GM23248 (cell line): ENCODE data around the gene DIP2C. TPM values are rescaled to one million over a fixed set of nuclear protein-coding genes. Genes with fewer than 3 reads are reported as not detected.

Source experiments
- DNase-seq: peaks from one replicate; pipeline ENCODE4 v3.0.0-alpha.2; 2015
- H2AFZ ChIP-seq: fragments of 200-600 bp; sonication (generic); 2 replicates; pipeline ENCODE4 v1.6.1; 2016; ENCODE audit warnings: antibody characterized with exemption
- H3F3A ChIP-seq: fragments of 200-600 bp; sonication (generic); 2 replicates; pipeline ENCODE4 v1.6.1; 2016; ENCODE audit warnings: mild to moderate bottlenecking, antibody characterized with exemption, mixed run types; ENCODE audit not compliant: insufficient read depth
- H3K27ac ChIP-seq: fragments of 200-600 bp; sonication (generic); 2 replicates; pipeline ENCODE4 v1.5.1; 2016; ENCODE audit warnings: mild to moderate bottlenecking
- H3K27me3 ChIP-seq: fragments of 200-600 bp; sonication (generic); replicated peaks from 2 replicates; pipeline ENCODE4 v1.6.1; 2016; ENCODE audit warnings: mild to moderate bottlenecking; ENCODE audit not compliant: insufficient read depth
- H3K36me3 ChIP-seq: fragments of 200-600 bp; sonication (generic); 2 replicates; pipeline ENCODE4 v1.6.1; 2016; ENCODE audit warnings: low read depth, mild to moderate bottlenecking
- H3K4me1 ChIP-seq: fragments of 200-600 bp; sonication (generic); 2 replicates; pipeline ENCODE4 v1.6.1; 2016; ENCODE audit warnings: mild to moderate bottlenecking; ENCODE audit not compliant: insufficient read depth
- H3K4me2 ChIP-seq: fragments of 200-600 bp; sonication (generic); one replicate; pipeline ENCODE4 v1.6.1; 2016; ENCODE audit warnings: mild to moderate bottlenecking; ENCODE audit not compliant: unreplicated experiment
- H3K4me3 ChIP-seq: fragments of 200-600 bp; sonication (generic); 2 replicates; pipeline ENCODE4 v1.5.1; 2016; ENCODE audit warnings: mild to moderate bottlenecking
- H3K79me2 ChIP-seq: fragments of 200-600 bp; sonication (generic); 2 replicates; pipeline ENCODE4 v1.6.1; 2016; ENCODE audit warnings: mild to moderate bottlenecking; ENCODE audit not compliant: insufficient read depth
- H3K9ac ChIP-seq: fragments of 200-600 bp; sonication (generic); 2 replicates; pipeline ENCODE4 v1.6.1; 2016; ENCODE audit warnings: mild to moderate bottlenecking
- H3K9me2 ChIP-seq: fragments of 200-600 bp; sonication (generic); 2 replicates; pipeline ENCODE4 v1.6.1; 2016; ENCODE audit warnings: mixed run types, mild to moderate bottlenecking, moderate library complexity; ENCODE audit not compliant: insufficient read depth
- H3K9me3 ChIP-seq: fragments of 200-600 bp; sonication (generic); one replicate; pipeline ENCODE4 v1.6.1; 2017; ENCODE audit warnings: low read depth
- H4K20me1 ChIP-seq: fragments of 200-600 bp; sonication (generic); 2 replicates; pipeline ENCODE4 v1.6.0; 2016; ENCODE audit not compliant: insufficient read depth
- EZH2 ChIP-seq: fragments of 200-600 bp; sonication (generic); IDR thresholded peaks from 2 replicates; pipeline ENCODE4 v1.6.1; 2018; ENCODE audit warnings: antibody characterized with exemption, mild to moderate bottlenecking; ENCODE audit not compliant: insufficient read depth, poor library complexity, severe bottlenecking
- EZH2phosphoT487 ChIP-seq: fragments of 200-600 bp; sonication (generic); IDR thresholded peaks from 2 replicates; pipeline ENCODE4 v1.6.1; 2018; ENCODE audit warnings: antibody characterized with exemption, moderate library complexity, mild to moderate bottlenecking, low read depth; ENCODE audit not compliant: insufficient read depth
- WGBS, 2 experiments: methylation state at CpG; one replicate each; pipeline ENCODE4 v1.1.6; 2015 to 2017; ENCODE audit warnings: low lambda C conversion rate in 2 of 2, low coverage in 1 of 2; ENCODE audit errors: missing lambda C conversion rate in 2 of 2; 5-methylcytosine and 5-hydroxymethylcytosine counted together
- in situ Hi-C: fragments of 300-500 bp; cut with MboI; formaldehyde crosslinking; loops from 2 replicates; pipeline ENCODE4 v1.15.0; 2020
- polyA plus RNA-seq: library from polyadenylated mRNA; unstranded; fragments of >200 nt; fragmentation: Nextera tagmentation; extraction: Ambion mirVana; gene quantifications from 2 replicates; pipeline ENCODE4 v1.2.1, GENCODE V29; 2016
- total RNA-seq: library from RNA; depleted of rRNA; stranded (reverse); fragments of >200 nt; shearing (Covaris generic); gene quantifications from 2 replicates; pipeline ENCODE4 v1.2.3, GENCODE V29; 2014

DIP2C gene
- total and polyA plus RNA-seq, 2 experiments from 2014 or later = 12.0 to 13.1 TPM

GRCh38 chr10:663831-664251 lies 25.6 kb downstream of the DIP2C start:
- DNase-seq = no peak
- WGBS, 2 experiments = 60 to 61% methylated on average over 13 of the region's 13 CpGs
- H3K79me2 ChIP-seq = peaks cover 100% of the 10 kb centered on the region
- H3K27ac ChIP-seq = no peak overlapping the region
- peaks cover 5% of the 10 kb centered on the region; the same call in 1 of the 2 replicates for H3K9me2 ChIP-seq
- no peaks in the 10 kb centered on the region for H3K27me3 ChIP-seq
- no peaks in the 10 kb centered on the region for H3K36me3 ChIP-seq
- no peak overlapping the region for H2AFZ ChIP-seq
- in situ Hi-C loops = no loop called here
- H3K9ac ChIP-seq = no peak overlapping the region
- H3K4me2 ChIP-seq = no peak overlapping the region
- peaks cover 17% of the 10 kb centered on the region for H3K4me1 ChIP-seq
- no peak overlapping the region for H3K4me3 ChIP-seq
- H4K20me1 ChIP-seq = peaks cover 16% of the 10 kb centered on the region
- no peaks in the 10 kb centered on the region for H3K9me3 ChIP-seq
- peaks cover 28% of the 10 kb centered on the region for H3F3A ChIP-seq
- TF ChIP-seq EZH2 (no peak), EZH2phosphoT487 (no peak)

GRCh38 chr10:663466-663751 lies 26.1 kb downstream of the DIP2C start:
- WGBS, 2 experiments = 86 to 87% methylated on average over 9 of the region's 9 CpGs
- TF ChIP-seq EZH2phosphoT487 = no peak
- TF ChIP-seq EZH2 = no peak
- in situ Hi-C loops = no loop called here

GRCh38 chr10:662686-663465 lies 26.6 kb downstream of the DIP2C start:
- Histone ChIP-seq H3K27ac (no peak overlapping the region), H3K4me2 (no peak overlapping the region), H3K4me1 (peaks cover 17% of the 10 kb centered on the region), H3K9me2 (peaks cover 2% of the 10 kb centered on the region; the same call in 1 of the 2 replicates), H3K9me3 (no peaks in the 10 kb centered on the region), H3K36me3 (no peaks in the 10 kb centered on the region), H4K20me1 (peaks cover 11% of the 10 kb centered on the region), H3K27me3 (no peaks in the 10 kb centered on the region), H3K9ac (no peak overlapping the region), H3F3A (peaks cover 22% of the 10 kb centered on the region), H3K79me2 (peaks cover 99% of the 10 kb centered on the region), H2AFZ (no peak overlapping the region), H3K4me3 (no peak overlapping the region)
- in situ Hi-C loops = no loop called here
- TF ChIP-seq EZH2phosphoT487 = no peak
- TF ChIP-seq EZH2 = no peak
- 54 to 59% methylated on average over 11 of the region's 11 CpGs for WGBS, 2 experiments
- no peak for DNase-seq

More at GRCh38 chr10:663466-663751, 26.1 kb downstream of the DIP2C start:
- H3K9me3 ChIP-seq = no peaks in the 10 kb centered on the region
- no peaks in the 10 kb centered on the region for H3K36me3 ChIP-seq
- no peak overlapping the region for H3K4me3 ChIP-seq
- no peak overlapping the region for H3K27ac ChIP-seq
- DNase-seq = no peak
- H4K20me1 ChIP-seq = peaks cover 16% of the 10 kb centered on the region
- H3K4me2 ChIP-seq = no peak overlapping the region
- no peaks in the 10 kb centered on the region for H3K27me3 ChIP-seq
- H3K9ac ChIP-seq = no peak overlapping the region
- peaks cover 100% of the 10 kb centered on the region for H3K79me2 ChIP-seq
- peaks cover 5% of the 10 kb centered on the region; the same call in 1 of the 2 replicates for H3K9me2 ChIP-seq
- peaks cover 17% of the 10 kb centered on the region for H3K4me1 ChIP-seq
- peaks cover 27% of the 10 kb centered on the region for H3F3A ChIP-seq
- no peak overlapping the region for H2AFZ ChIP-seq

- Histone ChIP-seq H3F3A (peaks cover 18% of the 10 kb centered on the region), H3K36me3 (no peaks in the 10 kb centered on the region), H4K20me1 (peaks cover 7% of the 10 kb centered on the region; the same call in 1 of the 2 replicates), H3K9ac (no peak overlapping the region), H3K27ac (no peak overlapping the region), H3K79me2 (peaks cover 93% of the 10 kb centered on the region), H3K4me2 (no peak overlapping the region), H3K27me3 (no peaks in the 10 kb centered on the region), H3K9me3 (no peaks in the 10 kb centered on the region), H3K9me2 (no peaks in the 10 kb centered on the region), H3K4me1 (peaks cover 17% of the 10 kb centered on the region), H3K4me3 (no peak overlapping the region), H2AFZ (no peak overlapping the region)
- DNase-seq = no peak
- WGBS, 2 experiments = 91 to 93% methylated on average over 9 of the region's 9 CpGs
- TF ChIP-seq EZH2 (no peak), EZH2phosphoT487 (no peak)
- in situ Hi-C loops = no loop called here
Measured at GRCh38 chr10:662223-662605, 27.3 kb downstream of the DIP2C start.
